ENCODE data around the gene SMIM8.

Gene SMIM8

DNA sequence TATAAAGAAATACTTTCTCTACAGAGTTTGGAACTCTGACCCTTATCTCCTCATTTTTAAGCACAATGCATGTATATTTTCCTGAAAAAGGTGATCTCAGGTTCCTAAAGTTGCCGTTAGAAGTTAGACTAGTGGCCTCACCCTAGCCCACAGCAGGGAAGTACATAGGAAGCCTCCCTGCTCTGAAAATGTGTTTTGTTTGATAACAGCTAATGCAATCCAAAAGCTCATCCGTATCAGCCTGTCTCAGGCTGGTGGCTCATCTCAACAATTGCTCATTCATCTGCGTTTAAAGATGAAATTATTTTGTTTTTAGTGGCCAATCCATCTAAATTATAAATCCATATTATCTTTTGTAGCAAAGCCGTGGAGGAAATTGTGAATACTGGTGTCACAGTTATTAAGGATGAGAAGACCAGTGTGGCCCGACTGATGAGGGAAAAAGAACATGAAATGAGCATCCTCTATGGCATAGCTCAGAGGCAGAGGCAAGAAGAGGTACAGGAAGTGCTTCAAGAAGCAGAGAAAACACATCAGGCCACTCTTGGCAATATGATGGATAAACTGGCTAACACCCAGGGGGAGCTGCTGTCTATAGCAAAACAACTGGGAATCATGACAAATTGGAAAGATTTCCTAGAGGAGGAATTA, 42.3 kb downstream of the SMIM8 start:
- Mint-ChIP-seq H3K4me1 (no peaks in the 10 kb centered on the region), H3K36me3 (ENCODE audit: low read depth) (peaks cover 43% of the 10 kb centered on the region), H3K27me3 (ENCODE audit: low read depth) (no peaks in the 10 kb centered on the region), H3K9me3 (peaks cover 18% of the 10 kb centered on the region), H3K27ac (no peak overlapping the region), H3K4me3 (no peak overlapping the region)
- TF ChIP-seq, protein P1, sequence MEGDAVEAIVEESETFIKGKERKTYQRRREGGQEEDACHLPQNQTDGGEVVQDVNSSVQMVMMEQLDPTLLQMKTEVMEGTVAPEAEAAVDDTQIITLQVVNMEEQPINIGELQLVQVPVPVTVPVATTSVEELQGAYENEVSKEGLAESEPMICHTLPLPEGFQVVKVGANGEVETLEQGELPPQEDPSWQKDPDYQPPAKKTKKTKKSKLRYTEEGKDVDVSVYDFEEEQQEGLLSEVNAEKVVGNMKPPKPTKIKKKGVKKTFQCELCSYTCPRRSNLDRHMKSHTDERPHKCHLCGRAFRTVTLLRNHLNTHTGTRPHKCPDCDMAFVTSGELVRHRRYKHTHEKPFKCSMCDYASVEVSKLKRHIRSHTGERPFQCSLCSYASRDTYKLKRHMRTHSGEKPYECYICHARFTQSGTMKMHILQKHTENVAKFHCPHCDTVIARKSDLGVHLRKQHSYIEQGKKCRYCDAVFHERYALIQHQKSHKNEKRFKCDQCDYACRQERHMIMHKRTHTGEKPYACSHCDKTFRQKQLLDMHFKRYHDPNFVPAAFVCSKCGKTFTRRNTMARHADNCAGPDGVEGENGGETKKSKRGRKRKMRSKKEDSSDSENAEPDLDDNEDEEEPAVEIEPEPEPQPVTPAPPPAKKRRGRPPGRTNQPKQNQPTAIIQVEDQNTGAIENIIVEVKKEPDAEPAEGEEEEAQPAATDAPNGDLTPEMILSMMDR (IDR thresholded peaks at IDR 0.05; ENCODE audit: unreplicated experiment in 3 of 3), result no peak

GRCh38 chr6:87366072-87366827, 43.9 kb downstream of the SMIM8 start:
- no peak overlapping the region for H3K27ac Mint-ChIP-seq
- no peaks in the 10 kb centered on the region for H3K4me1 Mint-ChIP-seq
- no peaks in the 10 kb centered on the region for H3K27me3 Mint-ChIP-seq (ENCODE audit: low read depth)
- H3K4me3 Mint-ChIP-seq, result no peak overlapping the region
- TF ChIP-seq, protein P1 (IDR thresholded peaks at IDR 0.05; ENCODE audit: unreplicated experiment in 3 of 3), result no peak
- peaks cover 44% of the 10 kb centered on the region for H3K36me3 Mint-ChIP-seq (ENCODE audit: low read depth)
- peaks cover 23% of the 10 kb centered on the region for H3K9me3 Mint-ChIP-seq

DNA sequence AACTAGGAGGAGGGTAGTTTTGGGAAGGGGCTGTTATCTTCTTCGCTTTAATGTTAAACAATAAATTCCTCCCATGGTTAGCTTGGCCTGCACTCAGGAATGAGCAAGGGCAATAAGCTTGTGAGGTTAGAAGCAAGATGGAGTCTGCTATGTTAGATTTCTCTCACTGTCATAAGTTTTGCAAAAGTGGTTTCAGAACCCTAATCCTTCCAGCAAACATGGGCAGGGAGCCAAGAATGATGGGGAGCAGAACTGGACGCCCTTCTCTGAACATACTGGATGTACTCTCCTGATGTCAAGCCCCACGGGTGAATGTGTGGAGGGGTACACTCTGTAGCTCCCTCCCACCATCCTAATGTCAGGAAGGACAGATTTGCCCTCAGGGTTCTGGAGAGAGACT, 44.5 kb downstream of the SMIM8 start:
- no peak overlapping the region for H3K4me3 Mint-ChIP-seq
- H3K36me3 Mint-ChIP-seq (ENCODE audit: low read depth), result peaks cover 46% of the 10 kb centered on the region
- H3K27ac Mint-ChIP-seq, result peak overlapping the region in 1 of 3 experiments; percentile 58

GRCh38 chr6:87373377-87373776, 51.0 kb downstream of the SMIM8 start:
- no peaks in the 10 kb centered on the region for H3K27me3 Mint-ChIP-seq (ENCODE audit: low read depth)
- no peak overlapping the region for H3K27ac Mint-ChIP-seq
- TF ChIP-seq, protein P1 (IDR thresholded peaks at IDR 0.05; ENCODE audit: unreplicated experiment in 3 of 3), result no peak
- H3K4me3 Mint-ChIP-seq, result no peak overlapping the region
- no peaks in the 10 kb centered on the region for H3K4me1 Mint-ChIP-seq
- peaks cover 13% of the 10 kb centered on the region for H3K36me3 Mint-ChIP-seq (ENCODE audit: low read depth)
- H3K9me3 Mint-ChIP-seq, result peaks cover 7% of the 10 kb centered on the region

More for the DNA sequence above, 44.5 kb downstream of the SMIM8 start:
- Mint-ChIP-seq H3K4me1 (no peaks in the 10 kb centered on the region), H3K9me3 (peaks cover 23% of the 10 kb centered on the region), H3K27me3 (ENCODE audit: low read depth) (no peaks in the 10 kb centered on the region)
- TF ChIP-seq, protein P1 (IDR thresholded peaks at IDR 0.05; ENCODE audit: unreplicated experiment in 3 of 3), result no peak

DNA sequence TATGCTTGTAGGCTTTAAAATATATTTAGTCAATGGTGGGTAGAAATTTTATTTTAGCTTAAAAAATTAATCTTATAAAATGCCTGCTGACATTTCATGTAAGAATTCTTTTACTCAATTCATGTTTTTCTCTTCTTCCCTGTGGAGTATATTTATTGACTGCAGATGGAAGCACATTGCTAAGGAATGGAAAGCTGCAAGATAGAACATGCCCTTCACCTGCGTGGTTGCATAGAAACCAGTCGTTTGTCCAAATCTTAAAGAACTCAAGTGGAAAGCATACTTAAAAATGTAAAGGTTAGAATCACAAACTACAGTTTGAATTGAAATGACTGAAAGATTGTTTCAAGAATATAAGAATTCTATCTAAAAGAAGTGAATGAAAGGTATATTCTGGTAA, 52.9 kb downstream of the SMIM8 start:
- peaks cover 8% of the 10 kb centered on the region for H3K36me3 Mint-ChIP-seq (ENCODE audit: low read depth)
- H3K27me3 Mint-ChIP-seq (ENCODE audit: low read depth), result no peaks in the 10 kb centered on the region
- no peaks in the 10 kb centered on the region for H3K9me3 Mint-ChIP-seq

More for the DNA sequence above, 52.9 kb downstream of the SMIM8 start:
- TF ChIP-seq, protein P1 (IDR thresholded peaks at IDR 0.05; ENCODE audit: unreplicated experiment in 3 of 3), result no peak
- no peaks in the 10 kb centered on the region for H3K4me1 Mint-ChIP-seq
- H3K4me3 Mint-ChIP-seq, result no peak overlapping the region
- no peak overlapping the region for H3K27ac Mint-ChIP-seq
